GM19043 (cell line): ENCODE results near the gene GALNTL6.
A peak's percentile ranks its signal among the peaks of the same experiment; 100 is the strongest.

Experiments used
- ATAC-seq: cut with Tn5 transposase; IDR thresholded peaks from one replicate; pipeline ENCODE4 v1.9.1; 2021; ENCODE audit warnings: low read depth; ENCODE audit not compliant: unreplicated experiment

Gene GALNTL6

GRCh38 chr4:172514011-172514410 is 700.8 kb downstream of the GALNTL6 start:
- no peak for ATAC-seq

- no peak for ATAC-seq
Observed at GRCh38 chr4:172514801-172515200, 701.6 kb downstream of the GALNTL6 start.

- ATAC-seq: no peak
Observed at GRCh38 chr4:172515266-172515879, 702.2 kb downstream of the GALNTL6 start.

GRCh38 chr4:172517391-172517790 is 704.2 kb downstream of the GALNTL6 start:
- no peak for ATAC-seq

GRCh38 chr4:172521248-172521647 is 708.0 kb downstream of the GALNTL6 start:
- no peak for ATAC-seq

GRCh38 chr4:172521680-172522079 is 708.5 kb downstream of the GALNTL6 start:
- no peak for ATAC-seq

- ATAC-seq: no peak
Observed at GRCh38 chr4:172543249-172543648, 730.0 kb downstream of the GALNTL6 start.

- peak; percentile 60 for ATAC-seq
Observed at GRCh38 chr4:172546782-172547181, 733.6 kb downstream of the GALNTL6 start.

GRCh38 chr4:172547724-172548123 is 734.5 kb downstream of the GALNTL6 start:
- ATAC-seq: no peak

- no peak for ATAC-seq
Observed at GRCh38 chr4:172553216-172553615, 740.0 kb downstream of the GALNTL6 start.

- no peak for ATAC-seq
Observed at GRCh38 chr4:172554588-172554987, 741.4 kb downstream of the GALNTL6 start.

- no peak for ATAC-seq
Observed at GRCh38 chr4:172555725-172556124, 742.5 kb downstream of the GALNTL6 start.

- no peak for ATAC-seq
Observed at GRCh38 chr4:172573899-172574298, 760.7 kb downstream of the GALNTL6 start.

- no peak for ATAC-seq
Observed at GRCh38 chr4:172578712-172579111, 765.5 kb downstream of the GALNTL6 start.

GRCh38 chr4:172584816-172585215 is 771.6 kb downstream of the GALNTL6 start:
- ATAC-seq: no peak

GRCh38 chr4:172596206-172596605 is 783.0 kb downstream of the GALNTL6 start:
- no peak for ATAC-seq

GRCh38 chr4:172599554-172599953 is 786.4 kb downstream of the GALNTL6 start:
- ATAC-seq: no peak

GRCh38 chr4:172601195-172601594 is 788.0 kb downstream of the GALNTL6 start:
- ATAC-seq: no peak

GRCh38 chr4:172619218-172619617 is 806.0 kb downstream of the GALNTL6 start:
- no peak for ATAC-seq

GRCh38 chr4:172619798-172620197 is 806.6 kb downstream of the GALNTL6 start:
- ATAC-seq: no peak

GRCh38 chr4:172628263-172628662 is 815.1 kb downstream of the GALNTL6 start:
- ATAC-seq: no peak

- no peak for ATAC-seq
Observed at GRCh38 chr4:172630280-172630679, 817.1 kb downstream of the GALNTL6 start.

GRCh38 chr4:172631832-172632231 is 818.6 kb downstream of the GALNTL6 start:
- no peak for ATAC-seq
